GM19099 (cell line): ENCODE data around the gene MICALL2.

Experiments used
- POLR2A ChIP-seq: IDR thresholded peaks from 3 replicates; pipeline ENCODE4 v1.6.1; 2011; ENCODE audit warnings: low read depth; ENCODE audit not compliant: insufficient read length; ENCODE audit errors: extremely low read depth

Gene MICALL2

GRCh38 chr7:1437155-1437880, 22.0 kb downstream of the MICALL2 start:
- no peak for TF ChIP-seq POLR2A

DNA sequence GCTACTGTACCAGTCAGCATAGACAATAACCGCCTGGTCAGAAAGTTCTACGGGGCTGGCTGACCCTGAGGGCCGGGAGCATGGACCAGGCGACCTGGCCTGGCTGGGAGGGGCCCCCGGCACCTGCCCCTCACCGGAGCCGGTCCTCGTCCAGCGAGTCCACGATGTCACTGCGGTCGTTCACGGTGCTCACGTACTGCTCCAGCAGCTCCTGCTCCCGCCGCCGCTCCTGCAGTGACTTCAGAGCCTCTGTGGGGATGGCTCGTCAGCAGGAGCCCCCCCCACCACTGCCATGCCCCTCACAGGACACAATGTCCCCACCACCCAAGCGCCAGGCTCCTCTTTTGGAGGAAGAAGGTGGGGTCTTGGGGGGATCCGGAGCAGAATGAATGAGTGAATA, 22.7 kb downstream of the MICALL2 start:
- no peak for TF ChIP-seq POLR2A

- no peak for TF ChIP-seq POLR2A
Observed at GRCh38 chr7:1434891-1435670, 24.2 kb downstream of the MICALL2 start.

- no peak for TF ChIP-seq POLR2A
Observed at GRCh38 chr7:1434165-1434718, 25.0 kb downstream of the MICALL2 start.

- TF ChIP-seq POLR2A, result no peak
Observed at GRCh38 chr7:1433128-1433920, 25.9 kb downstream of the MICALL2 start.

GRCh38 chr7:1432411-1433082, 26.7 kb downstream of the MICALL2 start:
- TF ChIP-seq POLR2A, result no peak

GRCh38 chr7:1431634-1432380, 27.5 kb downstream of the MICALL2 start:
- no peak for TF ChIP-seq POLR2A

GRCh38 chr7:1431226-1431625, 28.0 kb downstream of the MICALL2 start:
- no peak for TF ChIP-seq POLR2A

GRCh38 chr7:1430056-1430845, 29.0 kb downstream of the MICALL2 start:
- TF ChIP-seq POLR2A, result no peak

GRCh38 chr7:1428941-1429501, 30.2 kb downstream of the MICALL2 start:
- no peak for TF ChIP-seq POLR2A

- no peak for TF ChIP-seq POLR2A
Observed at GRCh38 chr7:1427064-1427657, 32.1 kb downstream of the MICALL2 start.

DNA sequence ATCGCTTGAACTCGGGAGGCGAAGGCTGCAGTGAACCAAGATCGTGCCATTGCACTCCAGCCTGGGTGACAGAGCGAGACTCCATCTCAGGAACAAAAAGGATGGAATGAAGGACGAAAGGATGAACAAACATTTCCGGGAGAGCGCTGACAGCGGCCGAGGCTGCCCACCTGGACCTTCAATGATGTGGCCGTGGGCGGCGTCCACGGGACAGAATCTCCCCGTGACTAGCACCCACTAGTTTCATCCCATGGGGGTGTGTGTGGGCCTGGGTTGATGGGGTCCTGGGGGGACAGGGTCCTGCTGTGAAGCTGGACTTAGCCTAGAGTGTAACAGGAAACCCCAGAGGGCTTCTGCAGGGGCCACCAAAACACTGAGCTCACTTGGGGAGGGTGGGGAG, 32.8 kb downstream of the MICALL2 start:
- no peak for TF ChIP-seq POLR2A
